GM04504 (cell line): ENCODE measurements around the gene CTBS.
A peak's percentile ranks its signal among the peaks of the same experiment; 100 is the strongest.
"Not testable (repeated sequence)": the region's sequence is repeated elsewhere in the genome, so short reads cannot be mapped to it uniquely, and the experiment has no call there.

ENCODE experiments used
- DNase-seq: peaks from one replicate; pipeline ENCODE4 v3.0.0-alpha.2; 2012; ENCODE audit warnings: low read depth

The CTBS gene, protein sequence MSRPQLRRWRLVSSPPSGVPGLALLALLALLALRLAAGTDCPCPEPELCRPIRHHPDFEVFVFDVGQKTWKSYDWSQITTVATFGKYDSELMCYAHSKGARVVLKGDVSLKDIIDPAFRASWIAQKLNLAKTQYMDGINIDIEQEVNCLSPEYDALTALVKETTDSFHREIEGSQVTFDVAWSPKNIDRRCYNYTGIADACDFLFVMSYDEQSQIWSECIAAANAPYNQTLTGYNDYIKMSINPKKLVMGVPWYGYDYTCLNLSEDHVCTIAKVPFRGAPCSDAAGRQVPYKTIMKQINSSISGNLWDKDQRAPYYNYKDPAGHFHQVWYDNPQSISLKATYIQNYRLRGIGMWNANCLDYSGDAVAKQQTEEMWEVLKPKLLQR

DNA sequence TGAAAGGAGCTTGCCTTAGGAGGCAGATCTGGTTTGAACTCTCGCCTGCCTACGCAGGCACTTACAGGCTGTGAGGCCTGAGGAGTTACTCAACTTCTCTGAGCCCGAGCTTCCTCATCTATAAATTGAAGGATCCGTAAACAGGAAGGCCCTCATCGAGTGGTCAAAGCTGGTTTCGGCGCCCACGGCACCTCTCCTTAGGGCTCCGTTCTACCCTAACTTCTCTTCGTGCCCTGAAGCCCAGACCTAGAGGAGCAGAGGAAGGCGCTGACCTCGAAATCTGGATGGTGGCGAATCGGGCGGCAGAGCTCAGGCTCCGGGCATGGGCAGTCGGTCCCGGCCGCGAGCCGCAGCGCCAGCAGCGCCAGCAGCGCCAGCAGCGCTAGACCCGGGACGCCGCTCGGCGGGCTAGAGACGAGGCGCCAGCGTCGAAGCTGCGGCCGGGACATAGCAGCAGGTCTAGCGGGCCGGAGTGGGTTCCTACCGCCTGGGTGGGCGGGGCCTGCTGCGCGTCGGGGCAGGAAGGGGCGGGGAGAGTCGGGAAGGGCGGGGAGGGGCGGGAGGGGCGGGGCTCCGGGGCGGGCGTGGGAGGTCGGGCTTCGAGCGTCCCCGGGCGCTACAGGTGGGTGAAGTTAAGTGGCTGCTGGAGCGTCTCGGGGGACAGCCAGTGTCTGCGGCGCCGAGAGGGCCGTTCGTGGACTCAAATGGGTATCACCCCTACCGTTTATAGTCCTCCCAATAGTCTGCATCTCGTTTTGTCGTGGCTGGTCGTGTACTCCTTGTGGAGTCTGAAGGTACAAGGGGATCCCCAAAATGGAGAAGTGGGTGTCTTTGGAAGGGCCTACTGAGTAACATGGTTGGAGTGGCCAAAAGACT lies at the start of gene CTBS:
Gene CTBS, minus strand, starts transcription at position 474 of the 876 bp plus-strand sequence. Its CDS starts 25 bp downstream, at position 449.
- DNase-seq, result peak; percentile 63

DNA sequence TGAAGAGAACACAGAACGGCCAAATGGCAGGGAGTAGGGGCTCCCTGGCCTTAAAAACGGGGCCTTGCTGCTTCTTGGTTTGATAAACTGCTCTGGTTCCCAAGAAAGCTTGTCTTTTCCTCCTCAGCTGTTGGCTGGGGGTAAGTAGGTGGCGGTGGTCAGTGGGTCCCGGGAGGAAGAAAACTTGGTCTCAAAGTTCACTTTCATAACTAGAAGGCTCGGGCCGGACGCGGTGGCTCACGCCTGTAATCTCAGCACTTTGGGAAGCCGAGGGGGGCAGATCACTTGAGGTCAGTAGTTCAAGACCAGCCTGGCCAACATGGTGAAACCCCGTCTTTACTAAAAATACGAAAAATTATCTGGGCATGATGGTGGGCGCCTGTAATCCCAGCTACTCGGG lies 47.3 kb upstream of the CTBS start:
- no peak for DNase-seq

DNA sequence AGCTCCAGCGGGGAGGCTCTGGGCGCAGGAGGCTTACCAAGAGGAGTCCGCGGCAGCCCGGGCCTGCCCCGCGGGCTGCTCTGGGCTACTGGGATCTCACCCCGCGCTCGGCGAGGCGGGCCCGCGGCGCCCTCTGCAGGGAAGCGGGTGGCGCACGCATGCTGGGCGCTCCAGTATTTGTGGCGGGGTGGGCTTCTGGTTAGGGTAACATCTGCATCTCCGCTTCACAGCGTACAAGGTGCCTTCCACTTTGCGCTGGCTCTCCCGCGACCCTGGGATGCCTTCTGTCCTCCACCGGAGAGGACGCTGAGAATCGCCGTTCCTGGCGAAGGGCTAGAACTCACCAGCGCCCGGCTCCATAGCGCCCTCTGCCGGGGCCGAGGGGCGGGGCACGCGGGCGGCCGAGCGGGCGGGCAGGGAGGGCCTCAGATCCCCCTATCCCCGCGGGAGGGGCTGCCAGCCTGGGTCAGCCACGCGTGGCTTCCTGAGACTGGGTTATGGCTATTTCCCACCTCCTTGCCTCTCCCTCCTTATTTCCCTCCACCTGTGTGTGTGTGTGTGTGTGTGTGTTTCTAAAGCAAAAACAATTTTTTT lies 46.6 kb upstream of the CTBS start:
- peak; percentile 41 for DNase-seq

DNA sequence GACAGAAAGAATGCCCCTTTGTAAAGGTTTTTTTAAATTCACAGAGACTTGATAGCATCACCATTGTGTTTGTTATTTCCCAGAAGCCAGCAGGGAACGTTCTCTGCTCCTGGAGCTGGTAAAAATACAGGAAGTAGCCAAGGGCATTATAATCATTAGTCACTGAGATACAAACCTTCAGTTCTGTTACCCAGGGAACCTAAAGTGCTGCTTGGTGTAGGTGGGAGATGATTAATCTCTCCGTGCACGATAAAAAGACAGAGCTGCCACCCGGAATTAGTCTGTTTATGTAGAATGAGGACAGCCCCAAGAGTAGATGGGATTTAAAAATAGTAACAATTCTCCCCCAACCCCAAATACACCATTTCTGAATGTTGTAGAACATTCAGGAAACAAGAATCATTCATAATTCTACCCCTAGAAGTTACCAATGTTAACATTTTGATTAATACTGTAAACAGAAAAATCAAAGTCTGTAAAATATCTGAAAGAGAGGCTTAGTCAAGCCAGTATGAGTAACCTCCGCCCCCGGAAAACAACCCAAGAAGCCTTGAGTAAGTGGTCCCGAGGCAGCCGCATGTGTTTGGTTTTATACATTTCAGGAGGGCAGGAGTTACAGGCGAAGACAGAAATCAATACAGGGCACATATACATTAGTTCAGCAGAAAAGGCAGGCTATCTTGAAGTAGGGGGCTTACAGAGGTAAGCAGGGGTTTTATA lies 45.3 kb upstream of the CTBS start:
- peak; percentile 46 for DNase-seq

DNA sequence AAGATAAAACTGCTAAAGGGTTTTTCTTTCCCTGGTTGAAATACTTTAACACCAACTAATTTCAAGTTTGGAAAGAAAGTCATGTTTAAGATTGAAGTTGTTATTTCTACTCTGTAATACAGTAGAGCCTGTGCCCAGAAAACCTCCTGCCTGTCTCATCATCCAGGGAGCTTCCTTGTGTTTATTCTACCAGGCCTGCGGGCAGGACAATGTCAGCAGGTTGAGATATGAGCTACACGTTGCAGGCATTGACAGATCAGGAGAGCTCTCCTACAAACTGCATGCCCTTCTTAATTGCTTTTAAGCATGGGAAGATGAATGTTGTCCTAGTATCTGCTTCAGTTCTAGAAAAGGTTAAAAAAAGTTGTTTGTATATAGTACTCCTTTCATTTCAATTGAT lies 43.1 kb upstream of the CTBS start:
- no peak for DNase-seq

DNA sequence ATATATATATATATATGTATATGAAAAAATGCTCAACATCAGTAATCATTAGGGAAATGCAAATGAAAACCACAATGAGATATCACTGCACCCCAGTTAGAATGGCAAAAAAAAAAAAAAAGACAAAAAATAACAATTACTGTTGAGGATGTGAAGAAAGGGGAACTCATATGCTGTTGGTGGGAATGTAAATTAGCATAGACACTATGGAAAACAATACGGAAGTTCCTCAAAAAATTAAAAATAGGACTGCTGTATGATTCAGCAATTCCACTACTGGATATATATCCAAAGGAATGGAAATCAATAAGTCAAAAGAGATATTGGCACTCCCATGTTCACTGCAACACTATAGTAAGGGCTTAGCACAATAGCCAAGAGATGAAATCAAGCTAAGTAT lies 41.5 kb upstream of the CTBS start:
- DNase-seq, result no peak

DNA sequence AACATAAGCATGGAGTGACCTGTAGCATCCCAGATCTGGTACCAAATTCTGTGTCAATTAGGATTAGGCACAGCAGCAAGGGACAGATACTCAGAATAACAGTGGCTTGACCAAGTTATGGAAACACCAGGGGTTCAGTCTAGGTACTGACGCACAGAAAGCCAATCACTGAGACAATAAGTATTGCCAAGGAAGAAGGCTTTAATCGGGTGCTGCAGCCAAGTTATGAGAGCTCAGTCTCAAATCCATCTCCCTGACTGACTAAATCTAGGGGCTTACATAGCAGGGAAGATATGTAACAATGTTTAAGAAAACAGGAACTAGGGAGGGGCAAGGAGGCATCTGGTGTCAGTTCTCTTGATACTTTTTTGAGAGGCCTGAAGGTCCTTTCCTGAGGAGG lies 39.6 kb upstream of the CTBS start:
- DNase-seq, result no peak

DNA sequence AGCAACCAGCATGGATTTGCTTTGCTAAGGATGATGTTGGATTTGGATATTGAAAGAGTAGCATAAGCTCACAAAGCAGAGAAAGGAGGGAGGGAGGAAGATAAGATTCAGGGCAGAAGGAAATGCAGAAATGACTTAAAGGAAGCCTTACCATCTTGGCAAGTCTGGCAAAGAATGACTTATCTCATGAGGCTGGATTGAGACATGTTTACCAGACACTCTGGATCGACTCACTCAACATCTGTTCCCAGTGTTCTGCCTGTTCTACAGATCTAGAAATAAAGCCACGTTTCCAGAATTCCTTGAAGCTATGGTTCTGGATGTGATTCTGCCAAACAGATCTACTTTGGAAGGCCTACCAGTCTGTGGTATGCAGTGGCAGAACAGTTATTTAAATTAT lies 38.8 kb upstream of the CTBS start:
- DNase-seq, result no peak

DNA sequence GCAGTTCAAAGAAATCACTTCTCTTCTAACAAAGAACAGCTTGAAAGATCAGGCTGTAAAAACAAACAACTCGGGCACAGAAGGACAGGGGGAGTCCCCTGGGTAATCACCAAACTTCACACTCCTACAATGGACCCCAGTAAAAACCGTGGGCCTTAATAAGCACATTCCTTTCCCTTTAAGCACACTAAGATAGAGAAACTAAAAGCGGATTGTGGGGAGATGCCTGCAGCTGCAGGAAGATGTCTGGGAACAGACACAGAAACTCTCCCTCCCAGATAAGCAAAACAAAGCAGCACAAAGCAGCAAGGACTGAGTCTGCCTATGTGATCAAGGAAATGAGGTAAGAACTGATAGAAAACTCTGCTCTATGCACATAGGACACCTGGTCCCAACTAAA lies 37.6 kb upstream of the CTBS start:
- no peak for DNase-seq

DNA sequence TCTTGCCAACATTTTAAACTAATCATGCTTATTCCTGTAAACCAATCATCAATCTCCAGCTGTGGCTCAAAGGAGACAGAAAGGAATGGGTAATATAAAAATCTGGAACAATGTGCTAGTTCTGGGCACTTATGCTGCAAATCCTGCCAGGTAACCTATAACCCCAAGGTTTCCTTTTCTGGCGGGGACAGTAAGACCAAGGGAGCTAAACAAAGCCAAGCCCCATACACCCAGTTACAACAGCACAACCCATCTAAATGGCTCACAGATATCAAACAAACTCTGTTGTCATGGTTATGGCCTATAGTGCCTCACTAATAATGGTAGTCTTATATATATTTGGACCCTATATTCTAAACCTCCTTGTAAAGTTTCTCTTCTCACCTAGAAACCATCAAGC lies 36.9 kb upstream of the CTBS start:
- DNase-seq, result no peak

DNA sequence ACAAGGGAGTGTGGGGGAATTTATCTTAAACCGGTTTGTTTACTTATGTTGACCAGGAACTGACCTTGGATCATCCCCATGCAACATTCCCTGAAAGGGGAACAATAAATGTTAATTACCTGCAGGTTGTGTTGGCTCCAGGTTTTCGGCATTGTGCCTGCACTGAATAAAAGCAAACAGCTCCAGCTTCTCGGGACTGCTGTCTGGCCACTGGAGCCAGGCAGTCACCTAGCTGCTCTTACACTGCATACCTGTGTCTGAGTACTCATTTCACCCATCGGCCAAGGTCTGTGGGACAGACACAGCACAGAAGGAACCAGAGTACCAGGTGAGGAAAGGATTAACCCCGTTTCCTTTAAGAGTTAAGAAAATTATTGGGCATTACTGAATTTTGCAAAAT lies 32.7 kb upstream of the CTBS start:
- DNase-seq, result no peak

DNA sequence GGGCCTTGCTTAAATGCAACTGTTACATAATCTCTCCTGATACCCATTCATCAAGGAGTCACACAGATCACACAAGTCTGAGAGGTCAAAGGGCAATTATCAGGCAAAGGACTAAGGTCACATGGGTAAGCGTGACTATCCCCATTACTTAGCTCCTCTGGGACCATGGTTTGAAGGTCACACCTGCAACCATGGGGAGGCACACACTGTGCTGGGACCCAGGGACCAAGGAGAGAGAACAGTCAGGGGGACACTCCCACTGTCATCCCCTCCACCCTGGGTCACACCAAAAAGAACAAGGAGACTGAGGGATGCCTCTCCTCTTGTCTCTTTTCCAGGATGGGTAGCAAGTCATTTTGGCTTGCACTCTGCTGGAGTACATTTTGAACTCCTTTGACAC lies 30.9 kb upstream of the CTBS start:
- DNase-seq, result no peak

DNA sequence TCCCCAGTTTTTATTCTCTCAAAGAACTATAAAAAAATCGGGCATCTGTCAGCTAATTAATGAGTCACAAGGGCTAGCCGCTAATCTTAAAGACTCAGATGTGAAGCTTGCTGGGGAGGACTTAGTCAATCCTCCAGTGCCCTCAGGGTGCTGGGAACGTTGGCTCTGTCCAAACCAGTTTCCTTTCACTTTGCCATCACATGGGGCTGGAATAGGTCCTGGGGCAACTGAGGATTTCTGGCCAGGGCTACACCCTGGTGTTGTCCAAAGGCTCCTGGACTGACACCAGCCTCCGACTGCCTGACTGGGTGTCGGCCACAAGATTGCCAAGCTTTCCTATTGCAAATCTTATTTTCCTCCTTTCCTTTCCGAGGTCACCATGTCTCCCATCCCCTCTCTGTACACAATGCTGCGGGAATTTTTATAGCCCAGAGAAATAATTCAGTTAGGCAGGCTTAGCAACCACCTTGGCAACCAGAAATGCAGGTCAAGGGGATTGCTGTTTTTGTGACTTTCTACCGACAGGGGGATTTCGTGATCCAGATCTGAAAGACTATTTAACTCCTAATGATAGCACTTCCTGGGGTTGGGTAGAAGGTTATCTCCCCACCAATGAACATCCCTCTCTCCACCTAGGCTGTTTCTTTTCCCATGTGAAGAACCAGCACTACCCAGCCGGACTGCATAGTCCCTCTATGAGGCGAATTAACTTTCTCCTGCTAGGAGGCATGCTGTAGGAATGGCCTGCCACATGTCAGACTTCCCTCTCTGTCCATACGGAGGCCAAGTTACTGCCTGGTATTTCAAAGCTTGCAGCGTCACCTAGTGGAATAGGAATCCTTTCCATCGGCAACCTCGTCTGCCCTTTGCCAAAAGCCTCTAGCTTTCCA lies 29.9 kb upstream of the CTBS start:
- peak; percentile 86 for DNase-seq

DNA sequence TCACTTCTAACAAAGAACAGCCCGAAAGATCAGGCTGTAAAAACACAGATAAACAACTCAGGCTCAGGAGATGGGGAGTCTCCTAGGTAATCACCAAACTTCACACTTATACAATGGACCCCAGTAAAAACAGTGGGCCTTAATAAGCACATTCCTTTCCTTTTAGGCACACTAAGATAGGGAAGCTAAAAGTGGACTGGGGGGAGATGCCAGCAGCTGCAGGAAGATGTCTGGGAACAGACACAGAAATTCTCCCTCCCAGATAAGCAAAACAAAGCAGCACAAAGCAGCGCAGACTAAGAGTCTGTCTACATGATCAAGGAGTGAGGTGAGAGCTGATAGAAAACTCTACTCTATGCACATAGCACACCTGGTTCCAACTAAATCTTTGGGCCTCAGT lies 29.0 kb upstream of the CTBS start:
- no peak for DNase-seq

DNA sequence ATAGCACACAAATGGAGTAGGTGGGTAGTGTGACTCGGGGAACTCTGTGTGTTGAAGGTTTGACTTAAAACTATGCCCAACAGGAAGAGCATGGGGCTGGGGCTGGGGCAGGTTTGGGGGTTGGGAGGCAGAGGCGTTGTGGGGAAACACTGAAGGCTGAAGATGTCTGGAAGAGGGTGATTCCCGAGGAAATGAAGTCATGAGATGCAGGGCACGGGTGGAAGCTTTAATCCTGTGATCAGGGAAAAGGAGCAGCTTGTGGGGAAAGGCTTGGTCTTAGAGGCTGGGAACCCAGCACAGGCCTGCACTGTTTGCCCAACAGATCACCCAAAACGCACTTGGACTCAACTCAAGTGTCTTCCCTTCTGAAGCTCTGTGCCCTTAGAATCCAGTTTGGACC lies 26.6 kb upstream of the CTBS start:
- no peak for DNase-seq

DNA sequence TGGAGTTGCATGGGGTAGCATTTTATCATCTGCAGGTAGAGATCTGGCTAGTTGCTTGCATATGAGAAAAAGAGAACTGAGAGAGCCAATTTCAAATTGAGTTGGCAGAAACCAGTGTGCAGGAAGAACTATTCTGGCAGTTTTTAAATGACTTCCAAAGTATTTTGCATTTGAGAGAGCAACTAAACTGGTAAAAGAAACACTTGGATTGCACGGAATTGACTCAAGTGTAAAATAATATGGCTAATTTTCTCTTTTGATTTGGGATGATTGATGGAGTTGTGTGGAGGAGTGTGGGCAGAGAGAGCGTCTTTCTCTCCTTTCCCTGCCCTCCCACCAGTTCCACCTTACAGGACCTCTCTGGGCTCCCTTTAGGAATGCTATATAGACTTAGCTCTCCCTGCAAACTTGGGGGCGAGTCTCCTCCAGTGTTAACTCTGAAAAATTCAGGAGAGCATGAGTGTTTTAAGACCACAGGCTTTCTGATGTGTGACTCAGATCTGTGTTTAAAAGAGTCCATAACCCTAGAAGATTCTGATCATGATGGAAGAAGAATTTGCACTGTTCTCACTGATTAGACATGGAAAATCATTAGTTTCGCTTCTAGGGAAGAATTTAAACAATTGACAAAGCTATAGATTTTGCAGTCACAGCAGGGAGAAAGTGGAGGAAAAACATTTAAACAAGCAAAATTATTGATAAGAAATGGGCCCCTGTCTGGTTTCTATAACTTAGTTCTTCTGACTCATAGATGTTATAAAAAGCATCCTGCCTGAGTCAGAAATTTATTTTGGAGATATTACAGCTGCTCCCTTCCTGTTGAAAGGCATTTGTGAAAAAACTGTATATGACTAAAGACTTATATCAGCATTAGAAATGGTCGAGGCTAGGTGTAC lies 24.9 kb upstream of the CTBS start:
- DNase-seq, result peak; percentile 35

DNA sequence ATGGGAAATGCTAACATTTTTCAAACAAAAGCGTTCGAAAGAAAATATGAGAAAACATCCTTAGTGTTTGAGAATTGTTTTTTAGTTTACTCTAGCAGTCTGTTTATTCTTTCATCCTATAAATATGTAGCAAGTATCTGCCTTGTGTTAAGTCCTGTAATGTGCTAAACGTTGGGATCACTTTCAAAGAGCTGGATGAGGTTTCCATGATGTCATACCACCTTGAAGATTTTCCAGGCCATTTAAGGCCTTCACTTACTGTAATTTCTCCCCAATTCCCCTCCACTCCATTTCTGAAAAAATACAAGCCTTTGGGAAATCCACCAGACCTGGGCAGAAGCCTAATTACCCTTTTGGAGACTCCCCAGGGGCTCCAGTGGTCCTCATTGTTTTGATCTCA lies 24.2 kb upstream of the CTBS start:
- DNase-seq, result no peak

DNA sequence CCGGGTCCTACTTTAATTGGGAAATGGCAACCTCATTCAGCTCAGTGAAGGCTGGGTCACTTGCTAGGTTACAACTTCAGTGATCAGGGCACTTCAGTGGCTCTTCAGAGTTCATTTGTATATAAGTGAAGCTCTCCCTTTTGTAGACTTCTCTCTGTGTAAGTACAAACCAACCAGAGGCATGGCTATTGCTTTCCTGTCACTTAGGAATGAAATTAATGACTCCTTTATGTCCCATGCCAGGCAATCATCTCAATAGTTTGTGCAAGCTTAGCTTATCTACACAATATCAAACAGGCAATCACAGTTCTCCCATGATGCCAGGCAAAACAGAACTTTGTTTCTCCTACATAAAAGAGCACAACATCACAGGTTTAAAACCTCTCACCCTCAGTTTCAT lies 22.8 kb upstream of the CTBS start:
- DNase-seq, result no peak

DNA sequence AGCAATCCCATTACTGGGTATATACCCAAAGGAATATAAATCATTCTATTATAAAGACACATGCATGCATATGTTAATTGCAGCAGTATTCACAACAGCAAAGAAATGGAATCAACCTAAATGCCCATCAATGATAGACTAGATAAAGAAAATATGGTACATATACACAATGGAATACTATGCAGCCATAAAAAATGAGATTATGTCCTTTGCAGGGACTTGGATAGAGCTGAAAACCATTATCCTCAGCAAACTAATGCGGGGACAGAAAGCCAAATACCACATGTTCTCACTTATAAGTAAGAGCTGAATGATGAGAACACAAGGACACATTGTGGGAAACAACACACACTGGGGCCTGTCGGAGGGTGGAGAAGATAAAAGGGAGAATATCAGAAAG lies 20.7 kb upstream of the CTBS start:
- DNase-seq, result not testable (repeated sequence)

DNA sequence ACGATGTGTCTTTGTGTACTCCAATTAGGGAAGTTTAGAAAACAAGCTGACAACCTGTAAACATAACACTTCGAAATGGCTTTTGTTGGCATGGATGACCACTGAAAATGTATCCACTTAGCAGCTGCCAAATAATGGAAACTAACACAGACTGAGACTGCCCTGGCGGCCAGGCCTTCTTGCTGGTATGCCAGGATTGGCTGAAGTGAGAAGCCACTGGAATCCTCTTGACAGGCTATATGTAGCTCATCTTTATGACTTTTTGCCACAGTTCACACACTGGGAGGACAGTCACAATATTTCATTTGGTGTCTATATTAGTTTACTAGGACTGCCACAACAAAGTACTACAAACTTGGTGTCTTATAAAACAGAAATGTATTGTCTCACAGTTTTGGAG lies 12.9 kb upstream of the CTBS start:
- no peak for DNase-seq
